NCI-H2029 treated with DMSO at 0.1 percent for 48 hours (cell line): ENCODE measurements around the gene KRTAP10-10.
"Not testable (repeated sequence)": the region's sequence is repeated elsewhere in the genome, so short reads cannot be mapped to it uniquely, and the experiment has no call there.

Source experiments
- DNase-seq: peaks from one replicate; lab custom pipeline; 2025; lab: John Stamatoyannopoulos, UW

Gene KRTAP10-10

GRCh38 chr21:44637018-44637850 lies at the start of gene KRTAP10-10:
Gene KRTAP10-10 (plus strand): TSS chr21:44637356. CDS start chr21:44637418, 62 bp downstream.
- no peak for DNase-seq

GRCh38 chr21:44589094-44589493 lies 48.1 kb upstream of the KRTAP10-10 start:
- DNase-seq = no peak

- DNase-seq = no peak
Measured at GRCh38 chr21:44589586-44590305, 47.4 kb upstream of the KRTAP10-10 start.

GRCh38 chr21:44590311-44590721 lies 46.8 kb upstream of the KRTAP10-10 start:
- DNase-seq = no peak

- DNase-seq = not testable (repeated sequence)
Measured at GRCh38 chr21:44590897-44591800, 46.0 kb upstream of the KRTAP10-10 start.

- not testable (repeated sequence) for DNase-seq
Measured at GRCh38 chr21:44591801-44592130, 45.4 kb upstream of the KRTAP10-10 start.

- DNase-seq = no peak
Measured at GRCh38 chr21:44592446-44593311, 44.5 kb upstream of the KRTAP10-10 start, which contains the start of gene KRTAP10-6. Gene KRTAP10-6 (minus strand): TSS chr21:44592505. CDS start chr21:44592484, 21 bp downstream.

GRCh38 chr21:44593598-44594405 lies 43.4 kb upstream of the KRTAP10-10 start:
- no peak for DNase-seq

GRCh38 chr21:44594406-44594916 lies 42.7 kb upstream of the KRTAP10-10 start:
- DNase-seq = no peak

GRCh38 chr21:44595524-44595923 lies 41.6 kb upstream of the KRTAP10-10 start:
- no peak for DNase-seq

- DNase-seq = no peak
Measured at GRCh38 chr21:44596068-44596725, 41.0 kb upstream of the KRTAP10-10 start.

- no peak for DNase-seq
Measured at GRCh38 chr21:44598061-44598460, 39.1 kb upstream of the KRTAP10-10 start.

- no peak for DNase-seq
Measured at GRCh38 chr21:44599264-44600029, 37.7 kb upstream of the KRTAP10-10 start.

- DNase-seq = not testable (repeated sequence)
Measured at GRCh38 chr21:44600118-44600978, 36.8 kb upstream of the KRTAP10-10 start, which contains the start of gene KRTAP10-7. Gene KRTAP10-7 (plus strand): TSS chr21:44600597. CDS start chr21:44600622, 25 bp downstream.

- not testable (repeated sequence) for DNase-seq
Measured at GRCh38 chr21:44601091-44601490, 36.1 kb upstream of the KRTAP10-10 start.

GRCh38 chr21:44601596-44602462 lies 35.3 kb upstream of the KRTAP10-10 start:
- no peak for DNase-seq

- no peak for DNase-seq
Measured at GRCh38 chr21:44602463-44602850, 34.7 kb upstream of the KRTAP10-10 start.
